HG02870 (cell line): ENCODE data around the gene ZFP36L1.

Source experiments
- ATAC-seq: cut with Tn5 transposase; IDR thresholded peaks from one replicate; pipeline ENCODE4 v1.9.1; 2021; ENCODE audit warnings: mild to moderate bottlenecking, moderate library complexity; ENCODE audit not compliant: unreplicated experiment

ZFP36L1 gene

GRCh38 chr14:68784978-68785533 lies 7.8 kb downstream of the ZFP36L1 start:
- ATAC-seq, result no peak

- ATAC-seq, result no peak
These were observed 8.5 kb downstream of the ZFP36L1 start for GRCh38 chr14:68784226-68784910.

GRCh38 chr14:68783408-68784225 lies 9.2 kb downstream of the ZFP36L1 start:
- ATAC-seq, result no peak

- no peak for ATAC-seq
These were observed 10.5 kb downstream of the ZFP36L1 start for GRCh38 chr14:68782091-68782981.

GRCh38 chr14:68781161-68782021 lies 11.5 kb downstream of the ZFP36L1 start:
- no peak for ATAC-seq

GRCh38 chr14:68780358-68781160 lies 12.3 kb downstream of the ZFP36L1 start:
- no peak for ATAC-seq

GRCh38 chr14:68779761-68780323 lies 13.0 kb downstream of the ZFP36L1 start:
- ATAC-seq, result no peak

- ATAC-seq, result no peak
These were observed 15.2 kb downstream of the ZFP36L1 start for GRCh38 chr14:68777644-68778043.

GRCh38 chr14:68775614-68776126 lies 17.2 kb downstream of the ZFP36L1 start:
- no peak for ATAC-seq

GRCh38 chr14:68774771-68775613 lies 17.9 kb downstream of the ZFP36L1 start:
- no peak for ATAC-seq

- no peak for ATAC-seq
These were observed 20.0 kb downstream of the ZFP36L1 start for GRCh38 chr14:68772761-68773381.

- no peak for ATAC-seq
These were observed 21.2 kb downstream of the ZFP36L1 start for GRCh38 chr14:68771631-68772030.

GRCh38 chr14:68770553-68771286 lies 22.1 kb downstream of the ZFP36L1 start:
- no peak for ATAC-seq

GRCh38 chr14:68770051-68770450 lies 22.8 kb downstream of the ZFP36L1 start:
- ATAC-seq, result no peak

- ATAC-seq, result no peak
These were observed 24.6 kb downstream of the ZFP36L1 start for GRCh38 chr14:68768316-68768715.

GRCh38 chr14:68767248-68767645 lies 25.6 kb downstream of the ZFP36L1 start:
- ATAC-seq, result no peak
